SJSA1 (cell line): Measurements from ENCODE around the gene PLAAT3. TPM values are rescaled to one million over a fixed set of nuclear protein-coding genes. Genes with fewer than 3 reads are reported as not detected.
A peak's percentile ranks its signal among the peaks of the same experiment; 100 is the strongest.
"Not testable (repeated sequence)": the region's sequence is repeated elsewhere in the genome, so short reads cannot be mapped to it uniquely, and the experiment has no call there.

ENCODE experiments used
- DNase-seq, 2 experiments: peaks; one replicate each; pipeline ENCODE4 v3.0.0-alpha.2; 2015 to 2020; ENCODE audit warnings: low spot score in 2 of 2, low read depth in 1 of 2
- H3K27ac ChIP-seq: fragments of 250-450 bp; sonication (Bioruptor Pico); 2 replicates; pipeline ENCODE4 v1.5.1; 2020; ENCODE audit warnings: mild to moderate bottlenecking, moderate library complexity
- H3K27me3 ChIP-seq: fragments of 250-450 bp; sonication (Bioruptor Pico); replicated peaks from 2 replicates; pipeline ENCODE4 v1.5.1; 2020; ENCODE audit warnings: mild to moderate bottlenecking, moderate library complexity
- H3K36me3 ChIP-seq: fragments of 250-450 bp; sonication (Bioruptor Pico); 2 replicates; pipeline ENCODE4 v1.5.1; 2020; ENCODE audit warnings: mild to moderate bottlenecking
- H3K4me1 ChIP-seq: fragments of 250-450 bp; sonication (Bioruptor Pico); replicated peaks from 2 replicates; pipeline ENCODE4 v1.6.1; 2021; ENCODE audit warnings: mild to moderate bottlenecking
- H3K4me3 ChIP-seq: fragments of 250-450 bp; sonication (Bioruptor Pico); 2 replicates; pipeline ENCODE4 v1.5.1; 2020; ENCODE audit warnings: mild to moderate bottlenecking
- H3K9me3 ChIP-seq: fragments of 250-450 bp; sonication (Bioruptor Pico); replicated peaks from 2 replicates; pipeline ENCODE4 v1.5.1; 2020; ENCODE audit warnings: mild to moderate bottlenecking
- total RNA-seq: library from RNA; depleted of rRNA; stranded (reverse); fragments of >200 nt; shearing (Covaris generic); gene quantifications from 2 replicates; pipeline ENCODE4 v1.2.3, GENCODE V29; 2014; rRNA removed

Gene PLAAT3
- total RNA-seq, 1 experiment from 2014 or later: 55.8 TPM

GRCh38 chr11:63532799-63533475, 81.3 kb downstream of the PLAAT3 start:
- H3K36me3 ChIP-seq: no peaks in the 10 kb centered on the region
- DNase-seq: no peak

GRCh38 chr11:63532117-63532516, 82.1 kb downstream of the PLAAT3 start:
- Histone ChIP-seq H3K4me1 (peaks cover 39% of the 10 kb centered on the region), H3K27me3 (no peaks in the 10 kb centered on the region), H3K27ac (peak overlapping the region; percentile 1; the same call in 1 of the 2 replicates), H3K9me3 (no peaks in the 10 kb centered on the region), H3K4me3 (no peak overlapping the region), H3K36me3 (no peaks in the 10 kb centered on the region)
- no peak for DNase-seq

More at GRCh38 chr11:63532799-63533475, 81.3 kb downstream of the PLAAT3 start:
- H3K4me1 ChIP-seq: peaks cover 47% of the 10 kb centered on the region
- H3K27me3 ChIP-seq: no peaks in the 10 kb centered on the region
- no peak overlapping the region for H3K27ac ChIP-seq
- no peaks in the 10 kb centered on the region for H3K9me3 ChIP-seq
- no peak overlapping the region for H3K4me3 ChIP-seq

GRCh38 chr11:63531074-63531792, 83.0 kb downstream of the PLAAT3 start:
- H3K9me3 ChIP-seq, H3K27me3 ChIP-seq, H3K36me3 ChIP-seq, H3K4me3 ChIP-seq: not testable (repeated sequence)
- Histone ChIP-seq H3K27ac (peak overlapping the region; percentile 17), H3K4me1 (peaks cover 30% of the 10 kb centered on the region)
- DNase-seq: peak; percentile 59 to 78

- H3K27me3 ChIP-seq: no peaks in the 10 kb centered on the region
- H3K9me3 ChIP-seq: no peaks in the 10 kb centered on the region
- no peak for DNase-seq
- peaks cover 18% of the 10 kb centered on the region for H3K4me1 ChIP-seq
- H3K36me3 ChIP-seq: no peaks in the 10 kb centered on the region
- no peak overlapping the region for H3K4me3 ChIP-seq
- H3K27ac ChIP-seq: no peak overlapping the region
Measured at GRCh38 chr11:63530021-63530420, 84.2 kb downstream of the PLAAT3 start.

- not testable (repeated sequence) for H3K9me3 ChIP-seq, H3K27me3 ChIP-seq, H3K27ac ChIP-seq, DNase-seq, H3K4me3 ChIP-seq, H3K36me3 ChIP-seq
- peaks cover 16% of the 10 kb centered on the region for H3K4me1 ChIP-seq
Measured at GRCh38 chr11:63529373-63529772, 84.9 kb downstream of the PLAAT3 start.

GRCh38 chr11:63528729-63529278, 85.4 kb downstream of the PLAAT3 start:
- not testable (repeated sequence) for H3K4me3 ChIP-seq, H3K27ac ChIP-seq, DNase-seq, H3K27me3 ChIP-seq, H3K36me3 ChIP-seq, H3K9me3 ChIP-seq
- H3K4me1 ChIP-seq: peaks cover 16% of the 10 kb centered on the region

- peaks cover 18% of the 10 kb centered on the region for H3K4me1 ChIP-seq
- not testable (repeated sequence) for H3K36me3 ChIP-seq, H3K27ac ChIP-seq
Measured at GRCh38 chr11:63528156-63528555, 86.1 kb downstream of the PLAAT3 start.

GRCh38 chr11:63527667-63528066, 86.6 kb downstream of the PLAAT3 start:
- Histone ChIP-seq H3K27me3 (no peaks in the 10 kb centered on the region), H3K27ac (no peak overlapping the region), H3K4me3 (no peak overlapping the region), H3K36me3 (no peaks in the 10 kb centered on the region), H3K9me3 (no peaks in the 10 kb centered on the region; the same call in 1 of the 2 replicates), H3K4me1 (peaks cover 20% of the 10 kb centered on the region)
- DNase-seq: no peak

More at GRCh38 chr11:63528156-63528555, 86.1 kb downstream of the PLAAT3 start:
- not testable (repeated sequence) for H3K9me3 ChIP-seq, H3K4me3 ChIP-seq, H3K27me3 ChIP-seq, DNase-seq

Other genes starting within 250 kb of the PLAAT3 start
- gene SLC22A9, start 244.6 kb downstream of the PLAAT3 start, total RNA-seq: not detected in 2 replicates
- 0.24 TPM in 1 of 2 replicates, not detected in the other for gene PLAAT5, start 123.3 kb downstream of the PLAAT3 start, total RNA-seq
- 0.25 and 0.39 TPM in 2 replicates for gene LGALS12, start 108.3 kb downstream of the PLAAT3 start, total RNA-seq
- 32.1 and 37.3 TPM in 2 replicates for gene PLAAT4, start 77.6 kb downstream of the PLAAT3 start, total RNA-seq
- gene PLAAT2, start 51.1 kb downstream of the PLAAT3 start, total RNA-seq: 0.39 TPM in 1 of 2 replicates, not detected in the other
- gene ATL3, start 56.9 kb upstream of the PLAAT3 start, total RNA-seq: 105 and 183 TPM in 2 replicates
- gene RTN3, start 67.1 kb upstream of the PLAAT3 start, total RNA-seq: 71.7 and 93.9 TPM in 2 replicates
- 28.7 and 29.5 TPM in 2 replicates for gene ZFTA, start 154.3 kb upstream of the PLAAT3 start, total RNA-seq
- gene SPINDOC, start 199.0 kb upstream of the PLAAT3 start, total RNA-seq: 89.3 and 95.5 TPM in 2 replicates
- 23.1 and 29.6 TPM in 2 replicates for gene MARK2, start 224.7 kb upstream of the PLAAT3 start, total RNA-seq